Measurements from ENCODE around the gene TMEM98.
"Not testable (repeated sequence)": the region's sequence is repeated elsewhere in the genome, so short reads cannot be mapped to it uniquely, and the experiment has no call there.

DNA sequence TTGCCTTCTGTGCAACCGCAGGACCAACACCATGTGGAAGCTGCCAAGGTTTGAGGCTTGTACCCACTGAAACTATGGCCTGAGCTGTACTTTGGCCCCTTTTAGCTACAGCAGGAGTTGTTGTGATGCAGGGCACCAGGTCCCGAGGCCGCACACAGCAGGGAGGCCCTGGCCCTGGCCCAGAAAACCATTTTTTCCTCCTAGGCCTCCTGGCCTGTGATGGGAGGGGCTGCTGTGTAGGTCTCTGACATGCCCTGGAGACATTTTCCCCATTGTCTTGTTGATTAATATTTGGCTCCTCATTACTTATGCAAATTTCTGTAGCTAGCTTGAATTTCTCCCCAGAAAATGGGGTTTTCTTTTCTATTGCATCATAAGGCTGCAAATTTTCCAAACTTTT, 53.7 kb downstream of the TMEM98 start:
- TF ChIP-seq, protein P1, sequence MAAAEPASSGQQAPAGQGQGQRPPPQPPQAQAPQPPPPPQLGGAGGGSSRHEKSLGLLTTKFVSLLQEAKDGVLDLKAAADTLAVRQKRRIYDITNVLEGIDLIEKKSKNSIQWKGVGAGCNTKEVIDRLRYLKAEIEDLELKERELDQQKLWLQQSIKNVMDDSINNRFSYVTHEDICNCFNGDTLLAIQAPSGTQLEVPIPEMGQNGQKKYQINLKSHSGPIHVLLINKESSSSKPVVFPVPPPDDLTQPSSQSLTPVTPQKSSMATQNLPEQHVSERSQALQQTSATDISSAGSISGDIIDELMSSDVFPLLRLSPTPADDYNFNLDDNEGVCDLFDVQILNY (CRISPR knock-in tag; IDR thresholded peaks at IDR 0.05): not testable (repeated sequence)
- not testable (repeated sequence) for TF ChIP-seq SMAD2 (IDR thresholded peaks at IDR 0.05; ENCODE audit: low read depth, low read length); KAT7 (CRISPR knock-in tag; IDR thresholded peaks at IDR 0.05; ENCODE audit: borderline replicate concordance); RBFOX2 (IDR thresholded peaks at IDR 0.05; ENCODE audit: low read depth, low read length)
- TF ChIP-seq, protein P2, sequence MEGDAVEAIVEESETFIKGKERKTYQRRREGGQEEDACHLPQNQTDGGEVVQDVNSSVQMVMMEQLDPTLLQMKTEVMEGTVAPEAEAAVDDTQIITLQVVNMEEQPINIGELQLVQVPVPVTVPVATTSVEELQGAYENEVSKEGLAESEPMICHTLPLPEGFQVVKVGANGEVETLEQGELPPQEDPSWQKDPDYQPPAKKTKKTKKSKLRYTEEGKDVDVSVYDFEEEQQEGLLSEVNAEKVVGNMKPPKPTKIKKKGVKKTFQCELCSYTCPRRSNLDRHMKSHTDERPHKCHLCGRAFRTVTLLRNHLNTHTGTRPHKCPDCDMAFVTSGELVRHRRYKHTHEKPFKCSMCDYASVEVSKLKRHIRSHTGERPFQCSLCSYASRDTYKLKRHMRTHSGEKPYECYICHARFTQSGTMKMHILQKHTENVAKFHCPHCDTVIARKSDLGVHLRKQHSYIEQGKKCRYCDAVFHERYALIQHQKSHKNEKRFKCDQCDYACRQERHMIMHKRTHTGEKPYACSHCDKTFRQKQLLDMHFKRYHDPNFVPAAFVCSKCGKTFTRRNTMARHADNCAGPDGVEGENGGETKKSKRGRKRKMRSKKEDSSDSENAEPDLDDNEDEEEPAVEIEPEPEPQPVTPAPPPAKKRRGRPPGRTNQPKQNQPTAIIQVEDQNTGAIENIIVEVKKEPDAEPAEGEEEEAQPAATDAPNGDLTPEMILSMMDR (IDR thresholded peaks at IDR 0.05 in 2 of 3, conservative IDR thresholded peaks at IDR 0.05 in 1 of 3; ENCODE audit: insufficient read depth in 2 of 3, low read depth in 1 of 3, low read length in 3 of 3): not testable (repeated sequence)

Measured in K562 (cell line).